ENCODE results near the gene DHRSX. TPM values are rescaled to one million over a fixed set of nuclear protein-coding genes. Genes with fewer than 3 reads are reported as not detected.

Gene DHRSX
- total RNA-seq, 3 donors from 2014 or later: 24.3 to 39.0 (median 29.2) TPM

DNA sequence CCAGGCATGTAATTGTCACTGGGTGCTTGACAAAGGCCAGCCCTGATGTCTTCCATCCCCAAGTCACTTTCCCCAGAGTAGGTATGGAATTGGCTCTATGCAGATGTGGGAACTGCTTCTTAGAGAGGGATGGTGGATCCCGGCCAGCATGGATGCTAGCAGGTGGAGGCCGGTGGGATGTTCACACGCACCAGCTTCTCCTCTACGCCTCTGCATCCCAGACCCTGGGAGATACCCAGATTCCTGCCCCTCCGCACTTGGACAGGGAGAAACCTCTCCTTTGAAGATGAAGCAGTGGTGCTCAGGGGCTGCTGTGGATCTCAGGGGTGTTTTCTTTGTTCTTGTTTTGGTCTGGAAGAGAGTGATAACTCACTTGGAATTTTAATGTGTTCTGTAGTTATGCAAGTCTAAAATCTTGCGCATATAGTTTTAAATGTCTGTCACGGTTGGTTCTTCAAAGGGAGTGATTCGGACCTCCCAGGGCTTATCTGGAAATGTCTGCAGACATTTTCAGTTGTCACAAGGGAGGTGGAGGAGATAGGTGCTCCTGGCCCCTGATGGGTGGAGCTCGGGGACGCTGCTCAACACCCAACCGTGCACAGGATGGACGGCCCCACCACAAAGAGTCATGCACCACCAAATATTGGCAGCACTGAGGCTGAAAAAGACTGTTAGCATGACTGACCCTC is 308.0 kb downstream of the DHRSX start:
- H3K4me3 ChIP-seq: no peak overlapping the region
- H3K27me3 ChIP-seq: no peaks in the 10 kb centered on the region
- no peak for DNase-seq (ENCODE audit: low spot score in 2 of 2)
- H3K36me3 ChIP-seq: no peaks in the 10 kb centered on the region
- H3K4me1 ChIP-seq: no peaks in the 10 kb centered on the region
- TF ChIP-seq CTCF (IDR thresholded peaks at IDR 0.05) (no peak), POLR2A (IDR thresholded peaks at IDR 0.05) (no peak), POLR2AphosphoS5 (IDR thresholded peaks at IDR 0.05) (no peak)
- intact Hi-C loops (cut with DNase I; ENCODE audit: low total_unique reads): no loop called here
- H3K27ac ChIP-seq: no peak overlapping the region
- H3K9me3 ChIP-seq: no peaks in the 10 kb centered on the region

DNA sequence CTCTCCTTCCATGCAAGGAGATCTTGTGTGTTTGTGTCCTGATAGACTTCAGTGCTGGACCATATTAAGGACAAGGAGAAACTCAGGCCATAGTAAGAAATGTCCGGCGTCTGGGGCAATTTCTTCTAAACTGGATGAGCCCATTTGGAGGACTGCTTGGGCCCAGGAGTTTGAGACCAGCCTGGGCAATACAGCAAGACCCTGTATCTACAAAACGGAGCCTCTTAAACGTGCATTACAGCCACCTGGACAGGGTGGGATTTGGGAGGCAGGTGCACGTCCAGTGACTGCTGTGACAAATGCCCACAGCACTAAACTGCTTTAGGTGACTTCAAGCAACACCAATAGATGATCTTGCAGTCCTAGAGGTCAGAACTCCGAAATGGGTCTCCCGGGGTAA is 311.9 kb downstream of the DHRSX start:
- Histone ChIP-seq H3K4me1 (no peaks in the 10 kb centered on the region), H3K36me3 (no peaks in the 10 kb centered on the region), H3K4me3 (no peak overlapping the region), H3K27ac (no peak overlapping the region), H3K27me3 (no peaks in the 10 kb centered on the region), H3K9me3 (peaks cover 0 to 17% of the 10 kb centered on the region in 2 donors)
- no peak for TF ChIP-seq POLR2A (IDR thresholded peaks at IDR 0.05)
- TF ChIP-seq POLR2AphosphoS5 (IDR thresholded peaks at IDR 0.05): no peak
- no peak for TF ChIP-seq CTCF (IDR thresholded peaks at IDR 0.05)
- no peak for DNase-seq (ENCODE audit: low spot score in 2 of 2)
- intact Hi-C loops (cut with DNase I; ENCODE audit: low total_unique reads): no loop called here

GRCh38 chrX:2188330-2188792 is 312.4 kb downstream of the DHRSX start:
- no peak for TF ChIP-seq CTCF (IDR thresholded peaks at IDR 0.05)
- TF ChIP-seq POLR2AphosphoS5 (IDR thresholded peaks at IDR 0.05): no peak
- no peak for TF ChIP-seq POLR2A (IDR thresholded peaks at IDR 0.05)
- Histone ChIP-seq H3K27me3 (no peaks in the 10 kb centered on the region), H3K27ac (no peak overlapping the region), H3K4me1 (no peaks in the 10 kb centered on the region), H3K9me3 (peaks cover 0 to 17% of the 10 kb centered on the region in 2 donors), H3K4me3 (no peak overlapping the region), H3K36me3 (no peaks in the 10 kb centered on the region)
- no peak for DNase-seq (ENCODE audit: low spot score in 2 of 2)
- intact Hi-C loops (cut with DNase I; ENCODE audit: low total_unique reads): no loop called here

DNA sequence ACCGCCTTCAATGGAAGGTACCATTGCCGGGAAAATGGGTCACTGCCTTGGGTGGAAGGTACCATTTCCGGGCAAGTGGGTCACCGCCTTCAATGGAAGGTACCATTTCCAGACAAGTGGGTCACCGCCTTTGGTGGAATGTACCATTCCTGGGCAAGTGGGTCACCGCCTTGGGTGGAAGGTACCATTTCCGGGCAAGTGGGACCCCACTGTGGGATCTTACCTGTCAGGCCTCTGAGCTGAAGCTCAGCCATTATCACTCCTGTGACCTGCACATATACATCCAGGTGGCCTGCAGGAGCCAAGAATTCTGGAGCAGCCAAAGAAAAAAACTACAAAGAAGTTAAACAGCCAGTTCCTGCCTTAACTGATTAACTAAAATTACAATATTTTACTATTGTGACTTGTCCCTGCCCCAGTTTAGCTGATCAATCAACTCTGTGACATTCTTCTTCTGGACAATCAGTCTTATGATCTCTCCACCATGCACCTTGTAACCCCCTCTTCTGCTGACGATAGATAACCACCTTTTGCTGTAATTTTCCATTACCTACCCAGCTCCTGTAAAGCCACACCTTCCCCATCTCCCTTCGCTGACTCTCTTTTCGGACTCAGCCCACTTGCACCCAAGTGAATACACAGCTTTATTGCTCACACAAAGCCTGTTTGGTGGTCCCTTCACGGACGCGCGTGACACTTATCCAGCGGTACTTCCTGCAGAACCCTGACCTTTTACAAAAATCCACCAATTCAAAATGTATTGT is 313.2 kb downstream of the DHRSX start:
- no peak for TF ChIP-seq CTCF (IDR thresholded peaks at IDR 0.05)
- no peak for TF ChIP-seq POLR2A (IDR thresholded peaks at IDR 0.05)
- TF ChIP-seq POLR2AphosphoS5 (IDR thresholded peaks at IDR 0.05): no peak
- no peak overlapping the region for H3K4me3 ChIP-seq
- no peak for DNase-seq (ENCODE audit: low spot score in 2 of 2)
- peaks cover 0 to 17% of the 10 kb centered on the region in 2 donors for H3K9me3 ChIP-seq
- no peak overlapping the region for H3K27ac ChIP-seq
- H3K27me3 ChIP-seq: no peaks in the 10 kb centered on the region
- H3K4me1 ChIP-seq: no peaks in the 10 kb centered on the region
- intact Hi-C loops (cut with DNase I; ENCODE audit: low total_unique reads): no loop called here
- no peaks in the 10 kb centered on the region for H3K36me3 ChIP-seq

Data from breast epithelium (tissue), 4 donors.